HepG2 (cell line): ENCODE data around the gene SUSD2. TPM values are rescaled to one million over a fixed set of nuclear protein-coding genes. Genes with fewer than 3 reads are reported as not detected.

Experiments used
- polyA plus RNA-seq, 8 experiments: library from polyadenylated mRNA; depleted of rRNA in 3 of 8; stranded (reverse) in 7 of 8; unstranded in 1 of 8; fragments of >200 nt; fragmentation: Illumina TruSeq in 4 of 8; extraction: Trizol in 4 of 8; gene quantifications; 2 replicates each; pipeline versions ENCODE4 v1.2.1 to v1.2.3, GENCODE V29; 2011 to 2016; ENCODE audit warnings: low read depth in 4 of 8, missing spikeins in 1 of 8, mixed read lengths in 1 of 8; ENCODE audit not compliant: insufficient read depth in 1 of 8
- total RNA-seq, 5 experiments: library from RNA; depleted of rRNA; stranded (reverse); fragments of >200 nt; fragmentation: Illumina TruSeq; extraction: Trizol; gene quantifications; 2 replicates each; pipeline ENCODE4 v1.2.3, GENCODE V29; 2016; ENCODE audit warnings: low read depth in 1 of 5

SUSD2 gene
- total and polyA plus RNA-seq, 2 of the 13 experiments (the other 11 are each of a cell fraction or from before 2014, with no cell fraction given), result 2.1 to 11.0 TPM

Other genes starting within 250 kb of the SUSD2 start
- 0.53 and 1.5 TPM in 2 replicates for gene GSTT2B, start 220.3 kb upstream of the SUSD2 start, total RNA-seq (2016; rRNA removed; fragmentation: Illumina TruSeq; extraction: Trizol)
- 3.6 and 3.9 TPM in 2 replicates for gene GSTT2B, start 220.3 kb upstream of the SUSD2 start, polyA plus RNA-seq (2011; rRNA removed)
- 0.31 TPM in 1 of 2 replicates, not detected in the other for gene DDTL, start 214.6 kb upstream of the SUSD2 start, total RNA-seq (2016; rRNA removed; fragmentation: Illumina TruSeq; extraction: Trizol)
- gene DDTL, start 214.6 kb upstream of the SUSD2 start, polyA plus RNA-seq (2011; rRNA removed), result 0.07 TPM in 1 of 2 replicates, not detected in the other
- gene DDT, start 207.0 kb upstream of the SUSD2 start, total RNA-seq (2016; rRNA removed; fragmentation: Illumina TruSeq; extraction: Trizol), result 120 and 143 TPM in 2 replicates
- 159 and 181 TPM in 2 replicates for gene DDT, start 207.0 kb upstream of the SUSD2 start, polyA plus RNA-seq (2011; rRNA removed)
- not detected in 2 replicates for gene GSTT2, start 201.4 kb upstream of the SUSD2 start, total RNA-seq (2016; rRNA removed; fragmentation: Illumina TruSeq; extraction: Trizol)
- not detected in 2 replicates for gene GSTT2, start 201.4 kb upstream of the SUSD2 start, polyA plus RNA-seq (2011; rRNA removed)
- 0.18 and 0.62 TPM in 2 replicates for gene GSTT4, start 176.0 kb upstream of the SUSD2 start, total RNA-seq (2016; rRNA removed; fragmentation: Illumina TruSeq; extraction: Trizol)
- gene GSTT4, start 176.0 kb upstream of the SUSD2 start, polyA plus RNA-seq (2011; rRNA removed), result 0.59 and 0.63 TPM in 2 replicates
- 51.3 and 61.3 TPM in 2 replicates for gene CABIN1, start 170.2 kb upstream of the SUSD2 start, total RNA-seq (2016; rRNA removed; fragmentation: Illumina TruSeq; extraction: Trizol)
- 10.2 and 12.0 TPM in 2 replicates for gene CABIN1, start 170.2 kb upstream of the SUSD2 start, polyA plus RNA-seq (2011; rRNA removed)
- gene GGT5, start 63.6 kb downstream of the SUSD2 start, total RNA-seq (2016; rRNA removed; fragmentation: Illumina TruSeq; extraction: Trizol), result 0.35 and 0.69 TPM in 2 replicates
- 2.1 and 3.1 TPM in 2 replicates for gene GGT5, start 63.6 kb downstream of the SUSD2 start, polyA plus RNA-seq (2011; rRNA removed)
- 30.3 and 40.2 TPM in 2 replicates for gene SPECC1L, start 89.3 kb downstream of the SUSD2 start, total RNA-seq (2016; rRNA removed; fragmentation: Illumina TruSeq; extraction: Trizol)
- gene SPECC1L, start 89.3 kb downstream of the SUSD2 start, polyA plus RNA-seq (2011; rRNA removed), result 14.1 and 16.9 TPM in 2 replicates
- gene ADORA2A, start 246.1 kb downstream of the SUSD2 start, total RNA-seq (2016; rRNA removed; fragmentation: Illumina TruSeq; extraction: Trizol), result 3.3 and 4.0 TPM in 2 replicates
- gene ADORA2A, start 246.1 kb downstream of the SUSD2 start, polyA plus RNA-seq (2011; rRNA removed), result 5.0 and 7.3 TPM in 2 replicates